HepG2 (cell line): Measurements from ENCODE around the gene SNRPD3. TPM values are rescaled to one million over a fixed set of nuclear protein-coding genes. Genes with fewer than 3 reads are reported as not detected.
A peak's percentile ranks its signal among the peaks of the same experiment; 100 is the strongest.

Experiments
- AKAP8 ChIP-seq: sonication (generic); formaldehyde crosslinking; IDR thresholded peaks from 2 replicates; pipeline ENCODE4 v1.5.1; 2020; ENCODE audit warnings: mild to moderate bottlenecking, missing genetic modification reagents
- FOXM1 ChIP-seq: sonication (generic); formaldehyde crosslinking; IDR thresholded peaks from 2 replicates; pipeline ENCODE4 v1.5.0; 2020; ENCODE audit warnings: missing genetic modification reagents
- GFI1 ChIP-seq: sonication (generic); formaldehyde crosslinking; IDR thresholded peaks from 2 replicates; pipeline ENCODE4 v1.5.0; 2020; ENCODE audit warnings: missing genetic modification reagents, mild to moderate bottlenecking, borderline replicate concordance
- HES4 ChIP-seq: sonication (generic); formaldehyde crosslinking; IDR thresholded peaks from 2 replicates; pipeline ENCODE4 v1.9.0; 2021; ENCODE audit warnings: mild to moderate bottlenecking, missing genetic modification reagents, borderline replicate concordance
- HMGA1 ChIP-seq: sonication (generic); formaldehyde crosslinking; conservative IDR thresholded peaks from 2 replicates; pipeline ENCODE4 v1.4.0; 2020; ENCODE audit warnings: missing genetic modification reagents
- MBNL3 ChIP-seq: fragments of 250-450 bp; sonication (Bioruptor Pico); conservative IDR thresholded peaks from 2 replicates; pipeline ENCODE4 v1.8.0; 2022; ENCODE audit warnings: mild to moderate bottlenecking, inconsistent platforms
- NCOR1 ChIP-seq: fragments of 200-600 bp; sonication (generic); IDR thresholded peaks from 2 replicates; pipeline ENCODE4 v1.7.0; 2017; ENCODE audit warnings: antibody characterized with exemption, low read length, borderline replicate concordance
- NFAT5 ChIP-seq: sonication (generic); formaldehyde crosslinking; IDR thresholded peaks from 2 replicates; pipeline ENCODE4 v1.4.0; 2020; ENCODE audit warnings: missing genetic modification reagents
- POLR2A ChIP-seq, 2 experiments: IDR thresholded peaks; 2 replicates each; pipeline ENCODE4 v1.6.1; 2011; ENCODE audit warnings: low read depth in 2 of 2, low read length in 2 of 2, mild to moderate bottlenecking in 1 of 2, moderate library complexity in 1 of 2; ENCODE audit not compliant: insufficient read depth in 1 of 2
- RARG ChIP-seq: sonication (generic); formaldehyde crosslinking; IDR thresholded peaks from 2 replicates; pipeline ENCODE4 v1.4.0; 2020; ENCODE audit warnings: low read depth, mild to moderate bottlenecking, missing genetic modification reagents
- REST ChIP-seq, 2 experiments: IDR thresholded peaks; 2 replicates each; pipeline ENCODE4 v1.6.1; 2011 to 2012; ENCODE audit warnings: low read length in 2 of 2, borderline replicate concordance in 1 of 2, low read depth in 1 of 2, mild to moderate bottlenecking in 1 of 2, moderate library complexity in 1 of 2
- RFX5 ChIP-seq: IDR thresholded peaks from 2 replicates; pipeline ENCODE4 v1.6.1; 2011; ENCODE audit warnings: low read depth, low read length, improper control_type of control experiment
- SMAD9 ChIP-seq: sonication (generic); formaldehyde crosslinking; IDR thresholded peaks from 2 replicates; pipeline ENCODE4 v1.5.1; 2020; ENCODE audit warnings: mild to moderate bottlenecking, missing genetic modification reagents
- ZBTB1 ChIP-seq: sonication (generic); formaldehyde crosslinking; IDR thresholded peaks from 2 replicates; pipeline ENCODE4 v1.4.0; 2020; ENCODE audit warnings: missing genetic modification reagents, borderline replicate concordance
- ZHX1 ChIP-seq: sonication (generic); formaldehyde crosslinking; IDR thresholded peaks from 2 replicates; pipeline ENCODE4 v1.8.1; 2022; ENCODE audit warnings: low read depth, mild to moderate bottlenecking, missing genetic modification reagents
- ZNF230 ChIP-seq: sonication (generic); formaldehyde crosslinking; IDR thresholded peaks from 2 replicates; pipeline ENCODE4 v1.4.0; 2020; ENCODE audit warnings: mild to moderate bottlenecking, missing genetic modification reagents
- ZNF530 ChIP-seq: sonication (generic); formaldehyde crosslinking; IDR thresholded peaks from 2 replicates; pipeline ENCODE4 v1.5.0; 2020; ENCODE audit warnings: low read depth, mild to moderate bottlenecking, missing genetic modification reagents
- ZNF547 ChIP-seq: sonication (generic); formaldehyde crosslinking; IDR thresholded peaks from 2 replicates; pipeline ENCODE4 v1.5.1; 2020; ENCODE audit warnings: mild to moderate bottlenecking, missing genetic modification reagents
- ZNF891 ChIP-seq: sonication (generic); formaldehyde crosslinking; IDR thresholded peaks from 2 replicates; pipeline ENCODE4 v1.5.0; 2020; ENCODE audit warnings: mild to moderate bottlenecking, missing genetic modification reagents
- polyA plus RNA-seq, 8 experiments: library from polyadenylated mRNA; depleted of rRNA in 3 of 8; stranded (reverse) in 7 of 8; unstranded in 1 of 8; fragments of >200 nt; fragmentation: Illumina TruSeq in 4 of 8; extraction: Trizol in 4 of 8; gene quantifications; 2 replicates each; pipeline versions ENCODE4 v1.2.1 to v1.2.3, GENCODE V29; 2011 to 2016; ENCODE audit warnings: low read depth in 4 of 8, missing spikeins in 1 of 8, mixed read lengths in 1 of 8; ENCODE audit not compliant: insufficient read depth in 1 of 8
- total RNA-seq, 5 experiments: library from RNA; depleted of rRNA; stranded (reverse); fragments of >200 nt; fragmentation: Illumina TruSeq; extraction: Trizol; gene quantifications; 2 replicates each; pipeline ENCODE4 v1.2.3, GENCODE V29; 2016; ENCODE audit warnings: low read depth in 1 of 5

SNRPD3 gene
- total and polyA plus RNA-seq, 2 of the 13 experiments (the other 11 are each of a cell fraction or from before 2014, with no cell fraction given), result 110 to 209 TPM

- no peak for TF ChIP-seq ZHX1 (CRISPR knock-in tag)
- TF ChIP-seq POLR2A (IDR thresholded peaks at IDR 0.05; ENCODE audit: insufficient read depth in 1 of 2, low read depth in 2 of 2, low read length in 2 of 2), result no peak
- TF ChIP-seq HES4 (CRISPR knock-in tag), result no peak
- 0 out of 2 replicates have a peak, but pooled peaks have one; percentile 27 for TF ChIP-seq ZNF891 (CRISPR knock-in tag)
- peak; percentile 98 for TF ChIP-seq GFI1 (CRISPR knock-in tag)
- no peak for TF ChIP-seq MBNL3 (CRISPR knock-in tag)
- TF ChIP-seq ZNF530, result no peak
- no peak for TF ChIP-seq NFAT5 (CRISPR knock-in tag)
- no peak for TF ChIP-seq AKAP8
- TF ChIP-seq ZNF547, result no peak
- no peak for TF ChIP-seq SMAD9 (CRISPR knock-in tag)
- TF ChIP-seq HMGA1, result no peak
- TF ChIP-seq FOXM1 (CRISPR knock-in tag), result no peak
- no peak for TF ChIP-seq ZBTB1
- TF ChIP-seq ZNF230 (CRISPR knock-in tag), result no peak
- peak; percentile 74; the same call in 1 of the 2 replicates for TF ChIP-seq NCOR1
- no peak for TF ChIP-seq RARG
- TF ChIP-seq RFX5, result no peak
- no peak for TF ChIP-seq REST (IDR thresholded peaks at IDR 0.05; ENCODE audit: borderline replicate concordance in 1 of 2, low read depth in 1 of 2, low read length in 2 of 2)
Measured at GRCh38 chr22:24525416-24526037, 30.3 kb upstream of the SNRPD3 start (continued).
